Measurements from ENCODE around the gene FOXN1.

FOXN1 gene

DNA sequence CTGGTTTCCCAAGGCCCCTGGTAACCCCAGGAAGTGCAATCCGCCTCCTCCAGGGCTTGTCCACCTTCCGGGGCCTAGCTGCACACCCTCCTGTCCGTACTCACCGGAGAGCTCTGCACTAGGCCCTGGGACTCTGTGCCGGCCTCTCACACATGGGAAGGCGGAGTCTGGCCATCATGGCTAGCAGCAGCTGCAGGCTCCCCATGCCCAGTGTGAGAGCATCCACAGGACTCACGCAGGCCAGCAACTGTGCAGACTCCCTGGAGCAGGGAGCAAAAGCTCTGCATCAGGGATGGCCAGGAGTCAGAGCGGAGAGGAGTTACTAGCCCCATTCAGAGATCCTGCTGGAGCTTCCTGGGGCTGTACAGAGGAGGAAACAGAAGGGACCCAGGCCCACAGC lies 20.2 kb downstream of the FOXN1 start:
- no peak for DNase-seq (ENCODE audit: low read depth)

DNA sequence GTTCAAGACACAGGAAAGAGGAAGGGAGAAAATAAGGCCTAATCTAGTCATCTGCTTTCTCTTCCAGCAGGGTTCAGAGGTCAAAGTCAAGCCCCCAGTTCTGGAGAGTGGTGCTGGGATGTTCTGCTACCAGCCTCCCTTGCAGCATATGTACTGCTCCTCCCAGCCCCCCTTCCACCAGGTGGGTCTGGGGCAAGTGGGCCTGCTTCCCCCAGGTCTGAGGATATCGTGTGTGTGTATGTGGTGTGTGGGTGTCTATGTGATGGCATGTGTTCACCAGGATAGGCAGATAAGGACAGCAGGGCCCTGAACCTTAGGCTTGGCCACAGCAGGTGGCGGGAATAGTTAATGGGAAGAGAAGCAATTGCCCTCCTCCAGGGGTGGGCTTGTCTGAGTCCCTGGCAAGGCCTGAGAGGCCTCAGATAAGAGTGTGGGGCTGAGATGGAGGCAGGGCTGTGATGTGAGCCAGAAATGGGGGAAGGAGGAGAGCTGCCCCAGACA lies 21.1 kb downstream of the FOXN1 start:
- DNase-seq (ENCODE audit: low read depth) = no peak

DNA sequence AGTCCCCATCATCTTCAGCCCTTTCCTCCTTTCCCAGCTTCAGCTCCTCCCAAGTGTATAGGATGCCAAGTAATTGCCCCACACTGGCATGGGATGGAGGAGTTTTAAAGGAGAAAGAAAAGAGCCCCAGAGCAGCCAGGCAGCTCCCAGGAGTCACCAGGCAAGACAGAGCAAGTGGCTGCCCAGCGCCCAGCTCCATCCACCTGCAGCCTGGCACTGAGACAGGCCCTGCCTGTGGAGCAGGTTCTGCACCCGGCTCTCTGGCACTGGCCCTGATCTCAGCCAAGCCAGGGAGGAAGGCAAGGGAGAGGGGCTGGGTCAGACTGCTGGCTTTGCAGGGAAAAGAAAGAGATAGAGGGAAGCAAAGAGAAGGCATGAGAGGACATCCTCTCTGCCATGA lies 21.7 kb downstream of the FOXN1 start:
- no peak for DNase-seq (ENCODE audit: low read depth)

DNA sequence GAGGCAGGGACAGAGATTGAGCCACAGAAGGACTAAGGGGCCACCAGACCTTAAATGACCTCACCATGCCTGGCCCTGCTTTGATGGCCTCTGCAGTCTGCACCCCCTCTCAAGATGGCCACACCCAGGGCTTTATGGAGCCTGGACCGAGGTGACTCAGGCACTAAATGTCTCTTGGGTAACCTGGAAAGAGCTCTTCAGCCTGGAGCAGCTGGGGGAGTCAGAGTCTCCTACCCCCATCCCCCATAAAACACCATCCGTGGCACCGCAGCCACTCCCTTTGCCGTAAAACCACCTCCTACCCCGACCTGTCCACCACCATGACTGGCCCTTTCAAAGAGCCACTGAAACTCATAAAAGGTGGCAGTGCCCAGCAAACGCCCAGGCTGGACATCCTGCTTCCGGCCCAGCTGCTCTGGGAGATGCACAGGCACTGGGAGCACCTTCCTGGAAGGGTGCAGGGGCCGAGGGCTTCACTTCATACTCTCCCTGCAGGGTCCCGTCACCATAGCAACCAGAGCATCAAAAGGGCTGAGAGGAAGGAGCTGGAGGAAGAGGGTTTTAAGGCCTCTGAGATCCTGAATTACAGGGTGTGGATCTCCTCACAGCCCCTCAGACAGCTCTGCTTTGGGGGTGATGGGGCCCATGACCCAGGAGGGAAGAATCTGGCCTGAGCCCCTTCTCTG lies 22.3 kb downstream of the FOXN1 start:
- DNase-seq (ENCODE audit: low read depth) = no peak

DNA sequence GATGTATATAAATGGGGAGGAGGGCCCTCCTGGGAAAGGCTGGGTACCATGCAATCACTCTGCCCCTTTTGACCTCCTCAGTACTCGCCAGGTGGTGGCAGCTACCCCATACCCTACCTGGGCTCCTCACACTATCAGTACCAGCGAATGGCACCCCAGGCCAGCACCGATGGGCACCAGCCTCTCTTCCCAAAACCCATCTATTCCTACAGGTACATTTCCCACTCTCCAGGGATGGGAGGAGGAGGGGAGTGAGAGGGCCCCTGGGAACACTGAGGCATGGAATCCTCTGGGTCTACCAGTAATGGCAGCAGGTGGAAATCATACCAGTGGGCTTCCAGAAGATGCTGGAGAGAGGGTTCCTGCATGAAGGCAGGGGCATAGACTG lies 22.9 kb downstream of the FOXN1 start:
- DNase-seq (ENCODE audit: low read depth) = no peak

DNA sequence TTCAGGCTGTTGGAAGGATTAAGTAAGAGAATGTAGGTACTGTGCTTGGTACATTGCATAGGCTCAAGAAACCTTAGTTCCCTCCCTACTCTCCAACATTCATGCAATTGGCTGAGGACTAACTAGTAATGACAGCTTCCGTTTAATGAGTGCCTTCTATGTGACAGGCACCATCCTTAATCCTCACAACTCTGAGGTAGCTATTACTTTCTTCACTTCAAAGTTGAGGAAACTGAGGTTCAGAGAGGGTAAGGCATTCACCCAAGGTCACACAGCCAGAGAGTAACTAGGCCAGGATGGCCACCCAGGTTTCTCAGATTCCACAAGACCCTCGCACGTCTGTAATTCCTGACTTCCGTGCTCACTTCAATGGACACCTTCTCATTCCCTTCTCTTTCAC lies 24.1 kb downstream of the FOXN1 start:
- no peak for DNase-seq (ENCODE audit: low read depth)

DNA sequence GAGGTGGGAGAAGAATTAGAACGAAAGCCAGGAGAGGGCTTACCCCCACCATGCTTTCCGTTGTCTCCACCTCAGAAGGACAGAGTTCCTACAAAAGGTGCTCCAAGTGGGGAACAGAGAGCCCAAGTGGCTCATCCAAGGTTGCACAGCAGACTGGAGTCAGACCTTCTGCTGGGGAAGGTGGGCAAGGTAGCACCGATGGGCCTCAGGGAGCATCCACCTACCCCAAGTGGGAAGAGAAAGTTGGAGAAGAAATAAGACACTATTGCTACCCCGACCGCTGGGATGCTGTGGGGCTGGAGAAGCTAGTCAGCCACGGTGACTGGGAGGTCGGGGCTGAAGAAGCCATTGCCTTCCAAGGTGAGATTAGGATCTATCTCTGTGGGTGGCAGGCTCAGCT lies 24.8 kb downstream of the FOXN1 start:
- DNase-seq (ENCODE audit: low read depth) = no peak

DNA sequence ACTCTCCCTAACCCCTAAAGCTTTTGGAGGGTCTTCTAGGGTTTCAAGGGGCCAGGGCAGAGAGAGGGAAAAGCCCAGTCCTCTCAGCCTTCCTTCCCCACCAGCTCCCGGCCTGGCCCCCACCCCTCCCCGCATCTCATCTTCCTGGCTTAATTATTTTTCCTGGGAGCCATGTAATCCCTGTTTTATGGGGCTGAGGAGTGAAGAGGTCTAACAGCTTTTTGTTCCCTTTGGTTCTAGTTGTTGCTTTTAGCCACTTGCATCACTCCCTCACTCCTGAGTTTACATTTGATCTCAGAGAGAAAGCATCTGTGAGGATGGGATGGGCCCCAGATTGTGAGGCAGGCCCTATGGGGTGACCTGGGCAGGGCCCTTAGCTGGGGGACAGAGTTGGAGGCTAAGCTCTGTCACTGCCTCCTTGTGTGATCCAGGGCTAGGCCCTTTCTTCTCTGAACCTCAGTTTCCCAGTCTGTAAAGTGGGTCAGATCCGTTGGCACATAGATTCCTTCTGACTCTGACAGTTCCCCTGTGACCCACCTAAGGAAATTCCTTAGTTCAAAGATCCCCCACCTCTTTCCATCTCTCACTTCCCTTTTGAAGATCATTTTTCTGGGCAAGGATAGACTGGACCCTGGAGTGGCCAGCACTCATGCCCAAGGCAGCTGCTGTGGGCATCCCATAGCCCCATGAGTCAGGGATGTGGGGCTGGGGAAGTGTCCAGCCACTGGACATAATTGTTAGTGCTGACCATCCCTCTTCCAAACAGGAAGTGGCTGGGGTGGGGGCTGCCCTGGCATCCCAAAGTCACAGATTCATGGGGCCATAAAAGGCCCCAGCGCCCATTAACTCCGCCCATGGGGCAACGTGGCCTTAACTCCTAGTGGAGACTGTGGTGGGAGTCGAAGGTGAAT lies 26.2 kb downstream of the FOXN1 start:
- DNase-seq (ENCODE audit: low read depth) = no peak

DNA sequence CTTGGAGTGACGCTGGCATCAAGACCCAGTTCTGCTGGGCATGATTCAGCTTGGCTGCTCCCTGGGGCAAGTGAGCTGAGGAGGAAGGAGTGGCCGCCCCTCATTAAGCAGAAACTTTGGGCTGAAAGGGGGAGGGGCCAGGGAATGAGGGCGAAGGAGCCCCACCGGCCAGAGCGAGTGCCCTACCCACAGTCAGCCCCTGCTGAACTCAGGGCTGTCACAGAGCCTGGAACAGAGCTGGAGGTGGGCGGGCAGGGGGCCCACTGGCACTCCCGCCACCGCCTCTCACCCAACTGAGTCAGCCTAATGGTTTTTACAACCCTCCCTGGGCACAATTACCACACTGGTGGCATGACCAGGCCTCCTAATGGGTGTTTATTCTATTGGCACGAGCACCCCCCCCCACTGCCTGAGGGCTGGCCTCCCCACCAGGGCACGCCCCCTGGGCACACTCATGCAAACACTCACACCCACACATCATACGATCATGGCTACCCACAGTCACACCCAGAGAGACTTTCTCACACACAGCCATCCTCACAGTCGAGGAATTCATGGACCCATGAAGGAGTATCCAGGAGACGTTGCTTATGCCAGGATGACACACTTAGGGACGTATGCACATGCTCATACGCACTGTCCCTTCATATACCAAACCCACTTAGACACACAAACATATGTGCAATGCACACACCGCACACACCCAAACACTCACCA lies 27.1 kb downstream of the FOXN1 start:
- DNase-seq (ENCODE audit: low read depth) = no peak

DNA sequence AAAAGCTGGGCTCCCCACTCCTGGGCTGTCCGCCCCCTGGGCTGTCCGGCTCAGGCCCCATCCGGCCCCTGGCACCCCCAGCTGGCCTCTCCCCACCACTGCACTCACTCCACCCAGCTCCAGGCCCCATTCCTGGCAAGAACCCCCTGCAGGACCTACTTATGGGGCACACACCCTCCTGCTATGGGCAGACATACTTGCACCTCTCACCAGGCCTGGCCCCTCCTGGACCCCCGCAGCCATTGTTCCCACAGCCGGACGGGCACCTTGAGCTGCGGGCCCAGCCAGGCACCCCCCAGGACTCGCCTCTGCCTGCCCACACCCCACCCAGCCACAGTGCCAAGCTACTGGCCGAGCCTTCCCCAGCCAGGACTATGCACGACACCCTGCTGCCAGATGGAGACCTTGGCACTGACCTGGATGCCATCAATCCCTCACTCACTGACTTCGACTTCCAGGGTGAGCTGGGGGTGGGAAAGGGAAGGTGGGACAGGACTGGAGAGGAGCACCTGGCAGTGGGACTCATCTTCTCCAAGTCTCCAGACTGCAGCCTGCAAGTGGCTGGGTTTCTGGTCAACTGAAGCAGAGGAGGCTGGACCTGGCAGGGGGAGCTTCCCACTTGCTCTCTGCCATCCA lies 28.7 kb downstream of the FOXN1 start:
- no peak for DNase-seq (ENCODE audit: low read depth)

DNA sequence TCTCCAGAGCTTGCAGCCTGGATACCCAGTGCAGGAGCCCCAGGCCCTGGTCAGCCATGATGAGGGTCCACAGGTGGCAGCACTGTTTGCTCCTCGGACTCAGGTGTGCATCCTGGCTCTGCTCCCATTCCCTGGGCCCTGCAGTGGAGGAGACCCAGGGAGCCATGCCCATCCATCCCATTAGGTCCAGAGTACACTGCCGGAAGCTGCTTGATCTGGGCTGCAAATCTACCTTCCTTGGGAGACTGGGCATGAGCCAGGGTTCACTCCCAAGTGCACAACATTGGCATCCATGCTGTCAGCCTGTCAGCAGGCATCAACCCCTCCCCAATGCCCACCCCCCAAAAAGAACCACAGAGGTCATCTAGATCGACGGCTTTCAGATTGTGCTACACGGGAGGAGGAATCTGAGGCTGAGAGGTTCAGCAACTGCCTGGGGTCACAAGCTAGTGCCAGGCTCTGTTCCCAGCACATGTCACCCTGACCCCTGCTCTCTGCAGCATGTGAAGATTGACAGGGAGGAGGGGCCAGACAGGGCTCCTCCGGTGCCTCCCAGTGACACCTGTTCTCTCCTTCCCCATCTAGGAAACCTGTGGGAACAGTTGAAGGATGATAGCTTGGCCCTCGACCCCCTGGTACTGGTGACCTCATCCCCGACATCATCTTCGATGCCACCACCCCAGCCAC lies 30.5 kb downstream of the FOXN1 start:
- no peak for DNase-seq (ENCODE audit: low read depth)

DNA sequence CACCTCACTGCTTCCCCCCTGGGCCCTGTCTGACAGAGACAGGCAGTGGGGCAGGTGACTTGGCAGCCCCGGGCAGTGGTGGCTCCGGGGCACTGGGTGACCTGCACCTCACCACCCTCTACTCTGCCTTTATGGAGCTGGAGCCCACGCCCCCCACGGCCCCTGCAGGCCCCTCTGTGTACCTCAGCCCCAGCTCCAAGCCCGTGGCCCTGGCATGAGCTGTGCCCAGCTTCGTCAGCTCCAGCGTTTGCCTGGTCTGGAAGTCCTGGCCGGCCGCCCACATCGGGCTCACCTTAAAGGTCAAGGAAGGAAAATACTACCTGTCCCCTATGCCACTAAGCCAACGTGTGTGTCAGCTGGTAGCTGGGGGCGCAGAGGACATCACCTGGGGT lies 31.1 kb downstream of the FOXN1 start:
- no peak for DNase-seq (ENCODE audit: low read depth)

DNA sequence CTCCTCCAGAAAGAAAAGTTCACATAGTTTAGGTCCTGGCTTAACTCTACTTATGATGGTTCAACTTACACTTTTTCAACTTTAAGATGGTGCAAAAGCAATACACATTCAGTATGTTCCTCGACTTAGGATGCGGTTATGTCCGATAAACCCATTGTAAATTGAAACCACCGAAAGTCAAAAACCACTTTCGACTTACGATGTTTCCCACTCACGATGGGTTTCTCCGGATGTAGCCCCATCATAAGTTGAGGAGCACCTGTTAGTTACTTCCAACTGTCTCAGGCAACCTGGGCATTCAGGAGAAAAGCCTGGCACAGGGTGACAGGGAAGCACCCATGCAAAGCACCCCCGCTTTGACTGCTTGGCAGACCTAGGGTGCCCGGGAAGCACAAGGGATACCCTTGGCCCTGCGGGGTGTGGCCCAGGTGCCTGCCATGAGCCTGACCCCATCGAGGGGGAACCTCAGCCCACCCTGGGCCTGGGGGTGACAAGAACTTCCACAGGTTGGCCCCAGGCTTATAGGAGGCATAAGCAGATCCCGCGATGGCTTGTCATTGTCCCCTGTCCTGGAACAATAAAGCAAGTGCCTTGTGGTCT lies 32.2 kb downstream of the FOXN1 start:
- no peak for DNase-seq (ENCODE audit: low read depth)

DNA sequence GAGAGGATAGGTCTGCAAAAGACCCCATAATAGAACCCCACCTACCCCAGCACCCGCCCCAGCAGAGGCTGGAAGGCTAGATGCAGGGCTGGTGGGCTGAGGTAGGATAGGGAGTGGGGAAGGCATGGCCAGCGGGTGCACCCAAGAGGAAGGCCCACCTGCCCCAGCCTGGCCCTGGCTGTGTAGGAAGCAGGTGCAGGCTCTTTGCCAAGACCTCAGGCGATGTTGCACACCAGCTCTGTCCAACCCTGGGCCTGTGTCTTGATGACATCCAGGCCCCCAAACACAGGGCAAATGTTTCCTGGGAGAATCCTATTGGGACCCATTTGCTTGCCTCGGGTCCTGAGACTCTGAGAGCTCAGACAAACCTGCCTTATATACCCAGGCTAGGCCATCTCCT lies 34.1 kb downstream of the FOXN1 start:
- DNase-seq (ENCODE audit: low read depth) = no peak

DNA sequence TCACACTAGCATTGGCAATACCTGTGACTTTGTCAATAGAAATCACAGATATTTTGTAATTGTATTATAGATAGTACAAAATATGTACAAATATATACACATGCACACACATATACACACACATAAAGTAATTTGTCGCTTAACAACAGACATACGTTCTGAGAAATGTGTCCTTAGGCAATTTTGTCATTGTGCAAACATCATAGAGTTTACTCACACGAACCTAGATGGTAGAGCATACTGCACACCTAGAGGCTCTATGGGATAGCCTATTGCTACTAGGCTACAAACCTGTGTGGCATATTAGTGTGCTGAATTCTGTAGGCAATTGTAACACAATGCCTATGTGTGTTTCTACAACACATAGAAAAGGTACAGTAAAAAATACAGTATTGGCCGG lies 35.3 kb downstream of the FOXN1 start:
- no peak for DNase-seq (ENCODE audit: low read depth)

DNA sequence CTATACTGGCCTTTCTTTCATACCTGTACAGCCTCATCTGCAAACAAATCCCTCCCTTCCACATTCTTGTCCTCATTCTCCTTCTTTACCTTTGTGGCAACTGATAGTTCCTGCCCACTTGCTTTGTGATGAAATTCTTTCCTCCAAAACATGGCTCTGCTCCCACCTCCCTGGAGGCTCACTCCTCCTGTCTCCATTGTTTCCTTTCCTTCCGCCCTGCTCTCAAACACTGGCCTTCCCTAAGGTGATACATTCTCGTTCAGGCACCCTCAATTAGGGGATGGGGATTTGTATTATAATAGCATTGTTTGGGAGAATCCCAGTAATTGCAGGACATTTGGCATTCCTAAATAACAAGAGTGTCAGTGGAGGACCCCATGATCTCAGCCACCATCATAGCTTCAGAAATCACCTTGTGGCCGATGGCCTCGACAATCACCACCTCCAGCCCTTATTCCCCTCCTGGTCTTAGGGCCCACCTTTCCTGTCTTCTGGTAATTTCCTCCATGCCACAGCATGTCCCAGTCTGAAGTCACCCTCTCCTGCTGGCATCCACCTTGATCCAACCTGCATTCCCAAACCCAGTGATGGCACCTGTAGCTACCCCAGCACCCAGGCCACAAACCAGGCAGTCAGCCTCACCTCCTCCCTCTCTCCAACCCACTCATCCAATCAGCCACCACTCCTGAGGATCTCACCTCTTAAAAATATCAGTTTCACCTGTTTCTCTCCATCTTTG lies 38.4 kb downstream of the FOXN1 start:
- DNase-seq (ENCODE audit: low read depth) = no peak

DNA sequence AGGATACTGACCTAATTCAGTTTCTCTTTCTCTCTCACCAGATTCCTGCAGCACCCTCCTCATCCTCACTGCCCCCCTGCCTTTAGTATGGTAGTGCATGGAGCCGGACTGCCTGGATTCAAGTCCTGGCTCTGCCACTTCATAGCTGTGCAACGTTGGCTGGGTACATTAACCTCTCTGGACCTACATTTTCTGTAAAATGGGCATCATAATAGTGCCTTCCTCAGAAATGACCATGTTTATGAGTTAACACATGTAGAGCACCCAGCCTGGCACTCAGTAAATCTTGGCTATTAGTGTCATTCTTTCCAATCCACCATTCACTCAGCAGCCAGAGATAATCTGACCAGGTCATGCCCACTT lies 39.0 kb downstream of the FOXN1 start:
- DNase-seq (ENCODE audit: low read depth) = no peak

DNA sequence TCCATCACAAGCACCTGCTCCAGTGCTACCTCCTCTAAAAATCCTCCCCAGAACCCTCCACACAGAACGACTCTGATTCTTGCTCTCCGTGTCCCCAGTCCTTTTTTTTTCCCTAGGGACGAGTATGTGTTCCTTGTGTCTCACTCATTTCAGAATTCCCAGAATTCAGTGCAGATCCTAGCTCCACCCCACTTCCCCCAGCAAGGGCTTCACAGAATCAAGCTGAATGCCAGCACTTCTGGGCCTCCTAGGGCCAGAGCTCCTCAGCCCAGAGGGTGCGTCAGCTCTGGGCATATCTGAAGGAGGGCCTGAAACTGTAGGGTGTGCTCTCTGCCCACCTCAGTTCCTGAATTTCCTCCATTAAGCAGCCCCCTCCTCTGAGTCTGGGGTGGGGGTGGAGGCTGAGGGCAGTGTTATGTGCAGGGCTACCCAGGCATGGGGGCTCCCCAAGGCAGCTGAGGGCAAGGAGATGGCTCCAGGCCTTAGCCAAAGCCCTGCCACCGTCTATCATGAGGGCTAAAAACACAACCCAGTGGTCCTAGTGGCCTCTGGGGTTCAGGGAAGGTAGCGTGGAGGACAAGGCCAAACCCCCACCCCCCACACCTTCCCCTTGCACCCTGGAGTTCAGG lies 39.8 kb downstream of the FOXN1 start:
- DNase-seq (ENCODE audit: low read depth) = no peak

DNA sequence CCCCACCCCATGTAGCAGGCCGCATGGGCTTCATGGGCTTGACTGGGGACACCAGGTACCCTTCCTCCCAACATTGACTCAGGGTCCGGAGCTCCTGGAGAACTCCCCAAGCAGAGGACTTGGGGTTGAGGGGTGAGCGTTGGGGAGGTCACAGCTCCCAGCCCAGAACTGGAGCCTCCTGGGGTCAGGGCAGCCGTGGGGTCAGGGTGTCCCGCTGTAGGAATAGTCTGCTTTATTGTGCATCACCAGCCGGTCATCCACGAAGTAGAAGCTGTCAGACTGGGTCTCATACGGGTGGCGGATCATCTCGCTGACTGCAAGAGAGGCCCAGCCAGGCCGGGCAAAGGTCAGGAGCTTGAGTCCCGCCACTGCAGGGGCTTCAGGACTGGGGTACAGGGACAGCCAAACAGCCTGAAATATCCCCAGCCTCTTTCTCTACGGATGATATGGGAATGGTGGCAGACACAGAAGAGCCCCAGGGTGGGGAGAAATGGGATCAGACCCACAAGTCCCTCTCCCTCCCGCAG lies 41.0 kb downstream of the FOXN1 start:
- DNase-seq (ENCODE audit: low read depth) = no peak
